Central memory CD8-positive, alpha-beta T cell (primary cell): Measurements from ENCODE around the gene SLC22A23.
A peak's percentile ranks its signal among the peaks of the same experiment; 100 is the strongest.

ENCODE experiments used
- ATAC-seq: fragments of 150-1000 bp; cut with Tn5 transposase; replicated peaks from 2 replicates; pipeline ENCODE4 v1.10.0; 2022; ENCODE audit warnings: mild to moderate bottlenecking, moderate FRiP score, moderate number of reproducible peaks; ENCODE audit not compliant: poor library complexity, severe bottlenecking; ENCODE audit errors: extremely low read depth
- DNase-seq, 2 donors: peaks; one replicate each; pipeline ENCODE4 v3.0.0; 2021; ENCODE audit warnings: low spot score in 2 of 2
- H3K27ac Mint-ChIP-seq: one replicate; pipeline ENCODE4 v1.8.0; 2022; ENCODE audit warnings: low read depth, mild to moderate bottlenecking, moderate library complexity, mixed read lengths
- H3K27me3 Mint-ChIP-seq: one replicate; pipeline ENCODE4 v1.8.0; 2022; ENCODE audit warnings: mixed read lengths
- H3K36me3 Mint-ChIP-seq: one replicate; pipeline ENCODE4 v1.8.0; 2022; ENCODE audit warnings: mild to moderate bottlenecking, moderate library complexity, mixed read lengths; ENCODE audit not compliant: insufficient read depth
- H3K4me1 Mint-ChIP-seq: one replicate; pipeline ENCODE4 v1.8.0; 2022; ENCODE audit warnings: mixed read lengths
- H3K4me3 Mint-ChIP-seq: one replicate; pipeline ENCODE4 v1.8.0; 2022; ENCODE audit warnings: mild to moderate bottlenecking, moderate library complexity, mixed read lengths
- H3K9me3 Mint-ChIP-seq: one replicate; pipeline ENCODE4 v1.8.0; 2022; ENCODE audit warnings: mixed read lengths

The SLC22A23 gene

GRCh38 chr6:3226042-3226441 is 230.8 kb downstream of the SLC22A23 start:
- peak overlapping the region; percentile 74 for H3K4me3 Mint-ChIP-seq
- no peak for ATAC-seq

GRCh38 chr6:3222506-3223038 is 234.3 kb downstream of the SLC22A23 start:
- H3K27me3 Mint-ChIP-seq, result peaks cover 60% of the 10 kb centered on the region
- DNase-seq (no peak), ATAC-seq (no peak)
- H3K27ac Mint-ChIP-seq, result no peak overlapping the region
- H3K4me3 Mint-ChIP-seq, result no peak overlapping the region
- H3K36me3 Mint-ChIP-seq, result peaks cover 8% of the 10 kb centered on the region
- H3K4me1 Mint-ChIP-seq, result peaks cover 10% of the 10 kb centered on the region
- peaks cover 8% of the 10 kb centered on the region for H3K9me3 Mint-ChIP-seq

More at GRCh38 chr6:3226042-3226441, 230.8 kb downstream of the SLC22A23 start:
- H3K9me3 Mint-ChIP-seq, result peaks cover 8% of the 10 kb centered on the region
- no peak for DNase-seq
- H3K27ac Mint-ChIP-seq, result no peak overlapping the region
- H3K4me1 Mint-ChIP-seq, result peaks cover 42% of the 10 kb centered on the region
- H3K36me3 Mint-ChIP-seq, result peaks cover 17% of the 10 kb centered on the region
- H3K27me3 Mint-ChIP-seq, result peaks cover 67% of the 10 kb centered on the region

DNA sequence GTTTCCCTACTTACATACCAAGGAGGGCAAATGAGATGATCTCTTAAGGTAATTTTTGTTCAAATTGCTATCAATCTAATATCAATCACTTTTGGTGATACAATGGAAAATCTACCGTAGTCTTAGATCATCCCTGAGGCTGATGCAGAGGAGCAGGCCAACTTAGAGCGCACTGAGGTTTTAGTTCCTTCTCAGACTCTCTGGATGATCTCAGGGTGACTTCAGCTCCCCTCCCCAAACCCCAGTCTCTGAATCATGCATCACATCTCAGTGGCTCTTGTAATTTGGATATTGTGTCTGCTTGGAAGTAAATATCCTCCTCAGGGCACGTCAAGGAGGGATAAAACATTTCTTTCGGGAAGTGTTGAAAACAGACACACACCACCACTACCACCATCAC is 235.3 kb downstream of the SLC22A23 start:
- H3K27ac Mint-ChIP-seq, result no peak overlapping the region
- H3K9me3 Mint-ChIP-seq, result peaks cover 8% of the 10 kb centered on the region
- H3K36me3 Mint-ChIP-seq, result peaks cover 8% of the 10 kb centered on the region
- peaks cover 2% of the 10 kb centered on the region for H3K4me1 Mint-ChIP-seq
- peaks cover 60% of the 10 kb centered on the region for H3K27me3 Mint-ChIP-seq
- H3K4me3 Mint-ChIP-seq, result no peak overlapping the region
- no peak for DNase-seq
- no peak for ATAC-seq

- peaks cover 61% of the 10 kb centered on the region for H3K27me3 Mint-ChIP-seq
- H3K4me3 Mint-ChIP-seq, result no peak overlapping the region
- DNase-seq (no peak), ATAC-seq (no peak)
- H3K4me1 Mint-ChIP-seq, result no peaks in the 10 kb centered on the region
- peaks cover 8% of the 10 kb centered on the region for H3K9me3 Mint-ChIP-seq
- H3K27ac Mint-ChIP-seq, result no peak overlapping the region
- peaks cover 8% of the 10 kb centered on the region for H3K36me3 Mint-ChIP-seq
These were observed 236.5 kb downstream of the SLC22A23 start for GRCh38 chr6:3220366-3220765.
